Gastroesophageal sphincter (tissue), 3 donors: ENCODE results near the gene LRPAP1.

Experiments used
- POLR2A ChIP-seq, 2 donors: fragments of 450-650 bp; IDR thresholded peaks; one replicate each; pipeline ENCODE4 v1.6.1; 2017; ENCODE audit warnings: antibody characterized with exemption in 2 of 2, mild to moderate bottlenecking in 2 of 2, moderate library complexity in 1 of 2
- TF ChIP-seq, protein P1 (sequence below), 4 experiments: fragments of 200-600 bp in 2 of 4; fragments of 450-650 bp in 2 of 4; sonication (generic) in 1 of 4; IDR thresholded peaks; one replicate each; pipeline ENCODE4 v1.5.1; 2017 to 2019; ENCODE audit warnings: antibody characterized with exemption in 4 of 4, mild to moderate bottlenecking in 2 of 4, moderate library complexity in 2 of 4

- TF ChIP-seq, protein P1, sequence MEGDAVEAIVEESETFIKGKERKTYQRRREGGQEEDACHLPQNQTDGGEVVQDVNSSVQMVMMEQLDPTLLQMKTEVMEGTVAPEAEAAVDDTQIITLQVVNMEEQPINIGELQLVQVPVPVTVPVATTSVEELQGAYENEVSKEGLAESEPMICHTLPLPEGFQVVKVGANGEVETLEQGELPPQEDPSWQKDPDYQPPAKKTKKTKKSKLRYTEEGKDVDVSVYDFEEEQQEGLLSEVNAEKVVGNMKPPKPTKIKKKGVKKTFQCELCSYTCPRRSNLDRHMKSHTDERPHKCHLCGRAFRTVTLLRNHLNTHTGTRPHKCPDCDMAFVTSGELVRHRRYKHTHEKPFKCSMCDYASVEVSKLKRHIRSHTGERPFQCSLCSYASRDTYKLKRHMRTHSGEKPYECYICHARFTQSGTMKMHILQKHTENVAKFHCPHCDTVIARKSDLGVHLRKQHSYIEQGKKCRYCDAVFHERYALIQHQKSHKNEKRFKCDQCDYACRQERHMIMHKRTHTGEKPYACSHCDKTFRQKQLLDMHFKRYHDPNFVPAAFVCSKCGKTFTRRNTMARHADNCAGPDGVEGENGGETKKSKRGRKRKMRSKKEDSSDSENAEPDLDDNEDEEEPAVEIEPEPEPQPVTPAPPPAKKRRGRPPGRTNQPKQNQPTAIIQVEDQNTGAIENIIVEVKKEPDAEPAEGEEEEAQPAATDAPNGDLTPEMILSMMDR (IDR thresholded peaks at IDR 0.05) = no peak
- no peak for TF ChIP-seq POLR2A (IDR thresholded peaks at IDR 0.05)
These were observed 36.8 kb downstream of the LRPAP1 start for GRCh38 chr4:3495204-3495975.
